GM19023 (cell line): ENCODE data around the gene THADA.
A peak's percentile ranks its signal among the peaks of the same experiment; 100 is the strongest.
"Not testable (repeated sequence)": the region's sequence is repeated elsewhere in the genome, so short reads cannot be mapped to it uniquely, and the experiment has no call there.

ENCODE experiments used
- ATAC-seq: cut with Tn5 transposase; IDR thresholded peaks from one replicate; pipeline ENCODE4 v1.9.1; 2021; ENCODE audit warnings: mild to moderate bottlenecking, moderate library complexity; ENCODE audit not compliant: unreplicated experiment

The THADA gene

GRCh38 chr2:43595603-43596412, at the start of gene THADA:
Gene THADA (minus strand): TSS chr2:43596038. CDS start chr2:43592392, 3,646 bp downstream.
- peak; percentile 98 for ATAC-seq

GRCh38 chr2:43643680-43644079, 47.8 kb upstream of the THADA start:
- ATAC-seq, result no peak

GRCh38 chr2:43642363-43642762, 46.5 kb upstream of the THADA start:
- ATAC-seq, result no peak

- ATAC-seq, result peak; percentile 100
Measured at GRCh38 chr2:43637030-43637803, 41.4 kb upstream of the THADA start, which contains the start of gene PLEKHH2. Gene PLEKHH2 (plus strand): TSS chr2:43637260. CDS start chr2:43644674, 7,414 bp downstream.

GRCh38 chr2:43636621-43637020, 40.8 kb upstream of the THADA start:
- ATAC-seq, result no peak

- not testable (repeated sequence) for ATAC-seq
Measured at GRCh38 chr2:43636153-43636552, 40.3 kb upstream of the THADA start.

- ATAC-seq, result no peak
Measured at GRCh38 chr2:43634604-43635306, 38.9 kb upstream of the THADA start.

- ATAC-seq, result no peak
Measured at GRCh38 chr2:43631618-43632317, 35.9 kb upstream of the THADA start.

GRCh38 chr2:43622931-43623451, 27.2 kb upstream of the THADA start:
- no peak for ATAC-seq

GRCh38 chr2:43619511-43619910, 23.7 kb upstream of the THADA start:
- no peak for ATAC-seq

GRCh38 chr2:43616967-43617680, 21.3 kb upstream of the THADA start:
- no peak for ATAC-seq

GRCh38 chr2:43612944-43613343, 17.1 kb upstream of the THADA start:
- no peak for ATAC-seq

- peak; percentile 73 for ATAC-seq
Measured at GRCh38 chr2:43611987-43612894, 16.4 kb upstream of the THADA start.

GRCh38 chr2:43610361-43610760, 14.5 kb upstream of the THADA start:
- ATAC-seq, result no peak

GRCh38 chr2:43609290-43609918, 13.6 kb upstream of the THADA start:
- no peak for ATAC-seq

- ATAC-seq, result no peak
Measured at GRCh38 chr2:43605851-43606250, 10.0 kb upstream of the THADA start.

GRCh38 chr2:43605079-43605655, 9.3 kb upstream of the THADA start:
- ATAC-seq, result no peak

- ATAC-seq, result no peak
Measured at GRCh38 chr2:43604674-43605073, 8.8 kb upstream of the THADA start.
